ENCODE data around the gene CCDC61.

Gene CCDC61

GRCh38 chr19:45973553-45974338, 21.5 kb upstream of the CCDC61 start, which contains the start of gene NOVA2:
Gene NOVA2, minus strand, starts transcription at chr19:45973865. Its CDS starts 514 bp downstream, at chr19:45973351.
- peak in 49 of 51 donors; percentile 18 to 94 (median 80) for DNase-seq

GRCh38 chr19:45975306-45976070, 19.8 kb upstream of the CCDC61 start:
- peak in 2 of 51 donors; percentile 5 to 22 for DNase-seq

- peak in 30 of 51 donors; percentile 16 to 75 (median 40) for DNase-seq
These were observed 19.1 kb upstream of the CCDC61 start for GRCh38 chr19:45976178-45976577.

- DNase-seq: no peak
These were observed 17.1 kb upstream of the CCDC61 start for GRCh38 chr19:45978156-45978555.

GRCh38 chr19:45981350-45981749, 13.9 kb upstream of the CCDC61 start:
- peak in 16 of 51 donors; percentile 3 to 40 (median 20) for DNase-seq

- no peak for DNase-seq
These were observed 9.9 kb upstream of the CCDC61 start for GRCh38 chr19:45985321-45985720.

- no peak for DNase-seq
These were observed 5.0 kb upstream of the CCDC61 start for GRCh38 chr19:45990113-45990728.

GRCh38 chr19:45994456-45994997, 740 bp upstream of the CCDC61 start:
- DNase-seq: no peak

GRCh38 chr19:45995715-45996385, 583 bp downstream of the CCDC61 start:
- no peak for DNase-seq

GRCh38 chr19:45996933-45997332, 1.7 kb downstream of the CCDC61 start:
- no peak for DNase-seq

GRCh38 chr19:45998834-45999233, 3.6 kb downstream of the CCDC61 start:
- no peak for DNase-seq

- DNase-seq: peak in 33 of 51 donors; percentile 7 to 72 (median 40)
These were observed 4.4 kb downstream of the CCDC61 start for GRCh38 chr19:45999653-46000121.

- peak in 40 of 51 donors; percentile 13 to 84 (median 58) for DNase-seq
These were observed 5.4 kb downstream of the CCDC61 start for GRCh38 chr19:46000491-46001246.

- no peak for DNase-seq
These were observed 7.5 kb downstream of the CCDC61 start for GRCh38 chr19:46002678-46003275.

GRCh38 chr19:46006411-46006810, 11.1 kb downstream of the CCDC61 start:
- DNase-seq: no peak

- DNase-seq: peak in 48 of 51 donors; percentile 14 to 87 (median 52)
These were observed 14.6 kb downstream of the CCDC61 start for GRCh38 chr19:46009530-46010510.

- DNase-seq: peak in 1 of 51 donors; percentile 17
These were observed 19.3 kb downstream of the CCDC61 start for GRCh38 chr19:46014534-46014933.

GRCh38 chr19:46014941-46015686, 19.8 kb downstream of the CCDC61 start:
- DNase-seq: peak in 15 of 51 donors; percentile 3 to 52 (median 25)

Data from hypothalamus (tissue), 51 donors.